Measurements from ENCODE around the gene ABCD3. TPM values are rescaled to one million over a fixed set of nuclear protein-coding genes. Genes with fewer than 3 reads are reported as not detected.
"Not testable (repeated sequence)": the region's sequence is repeated elsewhere in the genome, so short reads cannot be mapped to it uniquely, and the experiment has no call there.

ABCD3 gene
- total RNA-seq, 1 donor from 2014 or later = 32.1 TPM

DNA sequence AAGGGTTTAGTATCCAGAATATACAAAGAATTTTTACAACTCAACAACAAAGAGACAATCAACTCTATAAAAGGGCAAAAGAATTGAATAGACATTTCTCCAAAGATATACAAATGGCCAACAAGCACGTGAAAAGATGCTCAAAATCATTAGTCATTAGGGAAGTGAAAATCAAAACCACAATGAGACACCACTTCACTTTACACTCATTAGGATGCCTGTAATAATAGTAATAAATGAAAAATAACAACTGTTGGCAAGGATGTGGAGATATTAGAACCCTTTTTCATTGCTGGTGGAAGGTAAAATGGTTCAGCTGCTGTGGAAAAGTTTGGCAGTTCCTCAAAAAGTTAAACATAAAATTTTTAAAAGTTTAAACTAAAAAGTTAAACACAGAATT, 7.0 kb upstream of the ABCD3 start:
- intact Hi-C loops (cut with micrococcal nuclease) = loop anchor here (10.0 kb wide), 1 partner anchor 824 kb away; the partner anchor contains the start of gene RWDD3

DNA sequence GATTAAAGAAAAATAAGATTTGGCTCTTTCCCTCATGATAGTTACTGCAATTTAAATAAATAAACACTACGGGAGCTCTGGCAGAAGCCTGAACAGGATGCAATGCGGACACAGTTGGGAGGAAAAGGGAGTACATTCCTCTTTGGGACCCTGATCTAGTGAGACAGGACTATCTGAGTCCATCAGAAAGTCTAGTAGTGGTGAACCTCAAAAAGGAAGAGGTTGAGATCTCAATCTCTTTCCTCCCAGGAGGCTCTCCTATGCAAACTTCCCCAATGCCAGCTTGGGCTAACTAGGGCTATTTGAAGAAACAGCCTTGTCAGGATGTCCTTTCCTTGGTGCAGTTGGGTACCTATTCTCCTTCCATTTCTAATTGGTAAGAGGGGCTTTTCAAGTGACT, 4.9 kb upstream of the ABCD3 start:
- intact Hi-C loops (cut with micrococcal nuclease) = loop anchor here (10.0 kb wide), 1 partner anchor 821 kb away; the partner anchor contains the start of gene RWDD3

DNA sequence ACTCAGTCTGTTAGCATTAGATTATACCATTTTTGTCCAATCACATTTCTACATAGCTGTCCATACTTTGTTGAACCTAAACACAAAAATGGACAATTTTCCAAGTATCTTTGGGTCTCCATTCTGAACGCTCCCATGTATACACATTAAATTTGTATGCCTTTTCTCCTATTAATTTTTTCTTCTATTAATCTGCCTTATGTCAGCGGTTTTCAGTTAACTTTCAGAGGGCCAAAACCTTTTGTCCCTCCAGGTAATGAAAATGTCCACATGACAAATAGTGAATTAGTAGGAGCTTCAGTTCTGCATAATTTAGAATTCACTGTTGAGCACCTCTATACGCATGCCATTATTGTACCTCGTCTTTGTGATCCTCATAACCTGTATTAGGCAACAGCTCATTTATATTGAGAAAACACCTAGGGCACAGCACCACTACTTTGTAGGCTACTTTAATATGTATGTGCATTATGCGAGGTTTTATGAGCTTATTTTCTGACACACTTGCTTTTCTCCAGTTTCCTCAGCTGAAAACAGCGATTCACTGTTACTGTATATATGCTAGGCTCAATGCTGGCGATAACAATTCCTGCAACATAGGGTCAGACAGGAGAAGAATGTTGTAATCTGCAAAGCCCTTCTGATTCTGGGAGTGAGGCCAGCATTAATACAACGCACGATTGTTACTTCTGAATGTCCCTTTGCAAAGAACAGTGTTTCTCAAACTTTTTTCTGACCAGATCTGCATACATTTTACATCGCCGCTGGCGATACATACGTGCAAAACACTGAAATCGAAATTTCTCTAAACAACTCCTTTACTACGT, 1.1 kb upstream of the ABCD3 start:
- intact Hi-C loops (cut with micrococcal nuclease) = loop anchor here (5.0 to 10.0 kb wide), 4 partner anchors 180 to 1070 kb away; partner anchors contain the start of genes ALG14, ARHGAP29, DR1 and RWDD3

DNA sequence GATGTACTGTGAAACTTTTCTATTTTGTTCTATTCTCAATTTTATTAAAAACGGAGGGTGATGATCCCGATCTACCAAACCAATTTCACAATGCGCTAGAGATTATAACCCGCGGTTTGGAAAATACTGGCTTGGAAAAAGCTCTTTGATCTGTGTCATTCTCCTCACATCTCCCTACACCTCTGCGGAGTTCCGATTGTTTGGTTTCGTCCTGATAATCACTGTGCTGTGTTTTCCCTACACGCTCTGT, 536 bp upstream of the ABCD3 start:
- intact Hi-C loops (cut with micrococcal nuclease) = loop anchor here (5.0 to 10.0 kb wide), 4 partner anchors 180 to 1070 kb away; partner anchors contain the start of genes ALG14, ARHGAP29, DR1 and RWDD3

DNA sequence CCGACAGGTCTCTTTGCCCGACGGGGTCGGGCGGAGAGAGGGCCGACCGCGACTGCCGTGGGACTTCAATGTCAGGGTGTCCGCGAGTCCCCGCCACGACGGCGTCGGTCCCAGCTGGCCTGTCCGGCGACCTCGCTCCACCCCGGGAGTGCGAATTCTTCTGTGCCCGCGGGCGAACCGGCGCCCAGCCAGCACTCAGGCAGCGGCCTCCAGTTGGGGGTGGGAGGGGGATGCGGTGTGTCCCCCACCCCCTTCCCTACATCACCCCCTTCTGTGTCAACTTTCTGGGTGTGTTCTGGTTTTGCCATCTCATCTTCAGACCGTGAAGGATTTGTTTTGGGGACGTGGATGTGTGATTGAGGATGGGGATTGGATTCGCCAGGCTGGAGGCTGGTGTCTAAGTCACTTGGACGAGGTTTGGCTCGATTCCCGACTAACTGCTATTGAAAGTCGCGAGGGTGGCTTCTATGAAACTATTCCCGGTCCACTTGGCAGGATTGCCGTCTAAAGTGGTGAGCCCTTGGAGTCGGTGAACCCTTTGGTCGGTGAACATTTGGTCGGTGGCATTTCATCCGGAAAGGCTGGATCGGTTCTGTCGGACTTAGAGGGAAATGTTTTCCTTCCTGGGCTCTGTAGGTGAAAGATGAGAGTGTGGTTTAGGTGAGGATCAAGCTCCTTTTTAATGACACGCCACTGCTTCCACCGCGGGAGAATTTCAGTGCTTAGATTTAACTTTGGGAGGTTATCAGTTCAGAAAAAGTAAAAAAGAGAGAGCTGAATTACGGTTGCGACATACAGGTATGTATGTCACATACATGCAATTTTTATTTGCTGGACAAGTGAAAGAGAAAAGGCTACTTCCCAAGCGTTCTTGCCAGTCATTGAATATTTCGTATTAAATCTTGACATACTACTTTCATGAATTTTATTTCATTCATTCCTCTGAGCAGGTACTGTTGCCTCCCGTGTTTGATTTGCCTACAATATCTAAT, 771 bp downstream of the ABCD3 start:
- intact Hi-C loops (cut with micrococcal nuclease) = loop anchor here (1.0 to 10.0 kb wide), 8 partner anchors 34 to 1072 kb away; partner anchors contain the start of genes ALG14, ARHGAP29, DR1 and GCLM

DNA sequence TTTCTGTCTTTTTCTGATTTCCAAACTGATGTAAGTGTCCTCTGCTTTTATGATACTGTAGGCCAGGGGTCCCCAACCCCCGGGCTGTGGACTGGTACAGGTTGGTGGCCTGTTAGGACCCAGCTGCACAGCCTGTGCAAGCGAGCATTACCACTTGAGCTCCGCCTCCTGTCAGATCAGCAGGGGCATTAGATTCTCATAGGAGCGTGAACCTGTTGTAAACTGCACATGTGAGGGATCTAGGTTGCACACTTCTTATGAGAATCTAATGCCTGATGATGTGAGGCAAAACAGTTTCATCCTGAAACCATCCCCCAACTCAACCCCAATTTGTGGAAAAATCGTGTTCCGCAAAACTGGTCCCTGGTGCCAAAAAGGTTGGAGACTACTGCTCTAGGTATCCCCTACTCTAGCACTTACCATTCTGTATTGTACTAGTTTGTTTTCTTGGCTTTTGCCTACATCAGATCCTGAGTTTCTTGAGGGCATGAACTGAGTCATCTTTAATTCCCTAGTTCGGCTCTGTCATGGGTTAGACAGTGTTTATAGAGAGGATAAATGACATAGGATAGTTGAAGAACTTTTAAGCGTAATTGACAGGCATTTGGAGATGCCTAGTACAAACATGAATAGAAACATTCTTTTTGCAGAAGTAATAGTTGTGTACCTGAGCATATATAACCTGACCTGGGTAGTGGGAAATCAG, 4.1 kb downstream of the ABCD3 start:
- intact Hi-C loops (cut with micrococcal nuclease) = no loop called here

DNA sequence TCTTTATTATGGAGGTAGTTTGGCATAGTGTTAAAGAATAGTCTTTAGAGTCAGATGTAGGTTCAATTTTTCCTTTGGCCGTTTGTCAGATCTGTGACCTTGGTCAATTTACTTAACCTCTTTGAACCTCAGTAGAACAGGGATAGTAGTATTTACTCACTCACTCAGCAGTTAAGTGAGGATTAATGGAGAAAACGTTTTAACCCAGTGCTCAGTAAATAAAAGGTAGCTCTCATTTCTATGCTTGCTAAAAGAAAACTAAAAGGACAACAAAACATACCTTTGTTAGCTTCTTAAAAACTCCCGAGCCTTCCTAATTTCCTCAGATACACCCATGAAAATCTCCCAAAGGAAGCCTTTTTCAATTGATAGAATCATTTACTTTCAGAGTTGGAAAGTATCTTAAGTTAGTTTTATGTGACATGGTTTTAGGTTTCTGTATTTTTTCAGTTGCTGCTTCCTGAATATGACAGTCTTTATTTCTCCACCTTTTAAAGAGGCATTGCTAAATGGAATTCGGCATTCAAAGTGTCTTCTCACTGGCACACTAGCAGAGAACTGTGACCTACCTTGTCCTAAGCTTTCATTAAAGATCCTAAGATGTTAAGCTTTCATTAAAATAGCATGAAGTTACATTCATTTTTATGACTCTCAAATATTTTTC, 7.8 kb downstream of the ABCD3 start:
- intact Hi-C loops (cut with micrococcal nuclease) = no loop called here

DNA sequence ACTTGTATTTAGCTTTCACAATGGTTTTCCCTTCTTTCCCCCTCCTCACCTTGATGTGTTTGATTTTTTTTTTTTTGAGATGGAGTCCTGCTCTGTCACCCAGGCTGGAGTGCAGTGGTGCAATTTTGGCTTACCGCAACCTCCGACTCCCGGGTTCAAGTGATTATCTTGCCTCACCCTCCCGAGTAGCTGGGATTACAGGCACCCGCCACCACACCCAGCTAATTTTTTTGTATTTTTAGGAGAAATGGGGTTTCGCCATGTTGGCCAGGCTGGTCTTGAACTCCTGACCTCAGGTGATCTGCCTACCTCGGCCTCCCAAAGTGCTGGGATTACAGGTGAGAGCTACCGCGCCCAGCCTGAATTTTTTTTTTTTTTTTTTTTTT, 8.3 kb downstream of the ABCD3 start:
- intact Hi-C loops (cut with micrococcal nuclease) = not testable (repeated sequence)

DNA sequence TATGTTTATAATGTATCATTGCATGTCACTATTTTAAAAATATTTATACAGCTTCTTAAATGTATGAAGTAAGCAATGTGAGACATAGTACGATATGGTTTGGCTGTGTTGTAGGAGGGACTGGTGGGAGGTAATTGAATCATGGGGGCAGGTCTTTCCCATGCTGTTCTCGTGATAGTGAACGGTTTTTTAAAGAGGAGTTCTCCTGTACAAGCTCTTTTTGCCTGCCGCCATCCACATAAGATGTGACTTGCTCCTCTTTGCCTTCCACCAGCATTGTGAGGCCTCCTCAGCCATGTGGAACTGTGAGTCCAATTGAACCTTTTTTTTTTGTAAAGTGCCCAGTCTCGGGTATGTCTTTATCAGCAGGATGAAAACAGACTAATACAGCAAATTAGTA, 10.3 kb downstream of the ABCD3 start:
- intact Hi-C loops (cut with micrococcal nuclease) = no loop called here

DNA sequence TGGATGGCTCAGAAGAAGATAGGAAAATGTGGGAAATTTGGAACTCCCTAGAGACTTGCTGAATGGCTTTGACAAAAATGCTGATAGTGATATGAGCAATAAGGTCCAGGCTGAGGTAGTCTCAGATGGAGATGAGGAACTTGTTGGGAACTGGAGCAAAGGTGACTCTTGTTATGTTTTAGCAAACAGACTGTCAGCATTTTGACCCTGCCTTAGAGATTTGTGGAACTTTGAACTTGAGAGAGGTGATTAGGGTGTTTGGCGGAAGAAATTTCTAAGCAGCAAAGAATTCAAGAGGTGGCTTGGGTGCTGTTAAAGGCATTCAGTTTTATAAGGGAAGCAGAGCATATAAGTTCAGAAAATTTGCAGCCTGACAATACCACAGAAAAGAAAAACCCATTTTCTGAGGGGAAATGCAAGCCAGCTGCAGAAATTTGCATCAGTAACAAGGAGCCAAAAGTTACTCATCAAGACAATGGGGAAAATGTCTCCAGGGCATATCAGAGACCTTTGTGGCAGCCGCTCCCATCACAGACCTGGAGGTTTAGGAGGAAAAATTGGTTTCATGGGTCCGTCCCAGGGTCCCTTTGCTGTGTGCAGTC, 10.8 kb downstream of the ABCD3 start:
- intact Hi-C loops (cut with micrococcal nuclease) = not testable (repeated sequence)

DNA sequence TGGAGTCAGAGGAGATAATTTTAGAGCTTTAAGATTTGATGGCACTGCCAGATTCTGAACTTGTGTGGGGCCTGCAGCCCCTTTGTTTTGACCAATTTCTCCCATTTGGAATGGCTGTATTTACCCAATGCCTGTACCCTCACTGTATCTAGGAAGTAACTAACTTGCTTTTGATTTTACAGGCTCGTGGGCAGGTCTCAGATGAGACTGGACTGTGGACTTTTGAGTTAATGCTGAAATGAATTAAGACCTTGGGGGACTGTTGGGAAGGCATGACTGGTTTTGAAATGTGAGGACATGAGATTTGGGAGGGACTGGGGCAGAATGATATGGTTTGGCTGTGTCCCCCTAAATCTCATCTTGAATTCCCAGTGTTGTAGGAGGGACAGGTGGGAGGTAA, 11.9 kb downstream of the ABCD3 start:
- intact Hi-C loops (cut with micrococcal nuclease) = not testable (repeated sequence)

DNA sequence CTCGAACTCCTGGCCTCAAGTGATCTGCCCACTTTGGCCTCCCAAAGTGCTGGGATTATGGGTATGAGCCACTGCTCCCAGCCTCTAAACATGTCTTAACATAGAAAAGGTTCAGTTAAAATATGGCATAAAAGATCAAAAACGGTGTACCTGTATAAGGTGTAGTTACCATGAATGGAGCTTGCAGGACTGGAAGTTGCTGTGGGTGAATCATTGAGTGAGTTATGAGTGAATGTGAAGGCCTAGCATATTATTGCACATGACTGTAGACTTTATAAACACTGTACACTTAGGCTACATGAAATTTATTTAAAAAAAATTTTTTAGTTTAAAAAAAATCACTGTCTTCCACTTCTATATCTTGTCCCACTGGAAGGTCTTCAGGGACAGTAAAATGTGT, 15.7 kb downstream of the ABCD3 start:
- intact Hi-C loops (cut with micrococcal nuclease) = no loop called here

DNA sequence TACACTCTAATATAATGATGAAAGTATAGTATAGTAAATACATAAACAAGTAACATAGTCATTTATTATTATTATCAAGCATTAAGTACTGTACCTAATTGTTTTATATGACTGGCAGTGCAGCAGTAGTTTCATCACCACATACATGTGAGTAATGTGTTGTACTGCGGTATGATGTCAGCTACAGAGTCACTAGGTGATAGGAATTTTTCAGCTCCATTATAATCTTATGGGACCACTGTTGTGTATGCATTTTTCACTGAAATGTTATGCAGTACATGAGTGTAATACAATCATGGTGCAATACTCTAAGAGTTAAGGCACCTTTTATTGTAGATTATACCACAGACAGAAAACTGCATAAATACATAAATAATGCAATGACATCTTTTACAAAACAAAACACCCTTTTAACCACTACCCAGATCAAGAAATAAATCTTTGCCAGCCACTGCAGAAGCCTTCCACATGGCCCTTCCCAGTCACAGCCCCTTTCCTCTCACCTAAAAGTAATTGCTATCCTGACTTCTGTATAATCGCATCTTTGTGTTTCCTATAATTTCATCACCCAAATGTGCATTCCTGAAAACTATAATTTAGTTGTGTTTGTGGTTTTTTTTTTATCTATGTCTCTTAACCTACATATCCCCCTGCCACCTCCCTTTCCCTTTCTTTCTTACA, 16.3 kb downstream of the ABCD3 start:
- intact Hi-C loops (cut with micrococcal nuclease) = no loop called here

DNA sequence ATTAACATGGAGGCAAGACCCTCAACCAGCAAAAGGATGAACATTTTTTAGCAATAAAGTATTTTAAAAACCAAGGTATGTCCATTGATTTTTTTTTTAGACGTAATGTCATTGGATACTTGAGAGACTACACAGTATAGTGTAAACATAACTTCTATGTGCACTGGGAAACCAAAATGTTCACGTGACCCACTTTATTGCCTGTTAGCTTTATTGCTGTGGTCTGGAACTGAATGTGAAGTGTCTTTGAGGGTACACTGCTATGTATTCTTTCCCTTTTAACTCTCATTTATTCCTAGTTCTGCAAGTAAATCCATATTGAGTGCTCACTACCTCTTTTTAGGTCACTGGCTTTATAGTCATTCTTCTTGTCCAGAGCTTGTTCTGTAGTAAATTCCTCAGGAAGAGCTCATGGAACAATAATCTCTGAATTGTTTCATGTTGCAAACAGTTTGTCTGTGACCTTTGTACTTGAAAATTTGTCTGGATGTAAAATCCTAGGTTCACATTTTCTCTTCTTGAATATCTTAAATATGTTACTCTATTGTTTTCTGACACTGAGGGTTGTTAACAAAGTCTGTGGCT, 20.6 kb downstream of the ABCD3 start:
- intact Hi-C loops (cut with micrococcal nuclease) = no loop called here

DNA sequence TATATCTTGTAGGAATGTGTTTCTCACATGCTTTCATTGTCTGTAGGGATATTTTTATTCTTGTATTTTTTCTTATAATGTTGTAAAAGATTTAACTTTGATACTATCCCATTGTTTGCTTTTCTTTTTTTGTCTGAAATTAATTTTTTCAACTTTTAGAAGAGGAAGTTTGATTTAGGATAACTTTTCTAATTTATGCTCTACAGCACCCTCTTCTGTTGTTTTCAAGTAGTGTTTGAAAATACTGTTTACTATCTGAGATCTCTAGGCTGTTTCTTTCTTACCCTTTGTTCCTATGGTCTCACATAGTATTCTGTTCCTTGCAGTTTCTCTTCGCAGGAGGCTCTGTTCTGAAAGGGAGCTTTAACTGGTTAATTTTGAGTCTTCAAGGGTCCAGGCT, 21.9 kb downstream of the ABCD3 start:
- intact Hi-C loops (cut with micrococcal nuclease) = no loop called here

DNA sequence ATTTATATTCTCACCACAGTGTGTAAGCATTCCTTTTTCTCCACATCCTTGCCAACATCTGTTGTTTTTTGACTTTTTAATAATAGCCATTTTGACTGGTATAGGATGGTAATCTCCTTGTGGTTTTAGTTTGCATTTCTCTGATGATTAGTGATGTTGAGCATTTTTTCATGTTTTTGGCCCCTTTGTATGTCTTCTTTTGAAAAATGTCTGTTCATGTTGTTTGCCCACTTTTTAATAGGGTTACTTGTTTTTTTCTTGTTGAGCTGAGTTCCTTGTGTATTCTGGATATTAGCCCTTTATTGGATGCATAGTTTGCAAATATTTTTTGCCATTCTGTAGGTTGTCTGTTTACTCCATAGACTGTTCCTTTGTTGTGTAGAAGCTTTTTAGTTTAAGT, 24.9 kb downstream of the ABCD3 start:
- intact Hi-C loops (cut with micrococcal nuclease) = not testable (repeated sequence)

DNA sequence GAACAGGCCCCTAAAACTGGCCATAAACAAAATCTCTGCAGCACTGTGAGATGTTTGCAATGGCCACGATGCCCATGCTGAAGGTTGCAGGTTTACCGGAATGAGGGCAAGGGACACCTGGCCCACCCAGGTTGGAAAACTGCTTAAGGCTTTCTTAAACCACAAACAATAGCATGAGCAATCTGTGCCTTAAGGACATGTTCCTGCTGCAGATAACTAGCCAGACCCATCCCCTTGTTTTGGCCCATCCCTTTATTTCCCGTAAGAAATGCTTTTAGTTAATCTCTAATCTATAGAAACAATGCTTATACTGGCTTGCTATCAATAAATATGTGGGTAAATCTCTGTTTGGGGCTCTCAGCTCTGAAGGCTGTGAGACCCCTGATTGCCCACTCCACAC, 26.6 kb downstream of the ABCD3 start:
- intact Hi-C loops (cut with micrococcal nuclease) = not testable (repeated sequence)

DNA sequence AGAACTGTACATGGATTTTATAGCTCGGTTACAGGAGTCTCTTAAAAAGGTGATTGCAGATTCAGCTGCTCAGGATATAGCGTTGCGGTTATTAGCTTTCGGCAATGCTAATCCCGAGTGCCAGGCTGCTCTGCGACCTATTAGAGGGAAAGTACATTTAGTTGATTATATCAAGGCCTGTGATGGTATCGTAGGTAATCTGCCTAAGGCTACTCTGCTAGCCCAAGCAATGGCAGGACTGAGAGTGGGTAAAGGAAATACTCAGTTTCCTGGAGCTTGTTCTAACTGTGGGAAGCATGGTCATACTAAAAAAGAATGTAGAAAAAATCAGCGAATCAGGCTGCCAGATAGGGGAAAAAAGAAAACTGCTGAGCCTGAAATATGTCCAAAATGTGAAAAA, 27.5 kb downstream of the ABCD3 start:
- intact Hi-C loops (cut with micrococcal nuclease) = not testable (repeated sequence)

DNA sequence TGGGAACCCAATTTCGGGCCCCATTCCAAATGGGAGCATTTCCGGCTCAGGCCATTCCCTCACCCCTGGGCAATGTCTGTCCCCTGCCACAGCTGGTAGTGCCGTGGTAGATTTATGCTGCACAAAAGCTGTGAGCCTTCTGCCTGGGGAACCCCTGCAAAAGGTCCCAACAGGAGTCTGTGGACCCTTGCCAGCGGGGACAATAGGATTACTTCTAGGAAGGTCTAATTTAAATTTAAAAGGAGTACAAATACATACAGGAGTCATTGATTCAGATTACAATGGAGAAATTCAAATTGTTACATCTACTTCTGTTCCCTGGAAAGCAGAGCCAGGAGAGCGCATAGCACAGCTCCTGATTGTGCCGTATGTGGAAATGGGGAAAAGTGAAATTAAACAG, 28.0 kb downstream of the ABCD3 start:
- intact Hi-C loops (cut with micrococcal nuclease) = not testable (repeated sequence)

DNA sequence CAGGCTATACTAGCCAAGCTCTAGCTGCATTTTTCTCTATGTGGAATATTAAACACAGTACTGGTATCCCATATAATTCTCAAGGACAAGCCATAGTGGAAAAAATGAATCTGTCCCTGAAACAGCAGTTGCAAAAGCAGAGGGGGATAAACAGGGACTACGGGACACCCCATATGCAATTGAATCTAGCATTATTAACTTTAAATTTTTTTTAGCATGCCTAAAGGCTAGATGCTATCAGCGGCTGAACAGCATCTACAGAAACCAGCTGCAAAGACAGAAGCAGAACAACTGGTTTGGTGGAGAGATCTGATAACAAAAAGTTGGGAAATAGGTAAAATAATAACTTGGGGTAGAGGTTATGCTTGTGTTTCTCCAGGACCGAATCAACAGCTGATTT, 30.6 kb downstream of the ABCD3 start:
- intact Hi-C loops (cut with micrococcal nuclease) = not testable (repeated sequence)
